SK-N-MC (cell line): ENCODE results near the gene MTMR3.

ENCODE experiments used
- EZH2 ChIP-seq: fragments of 200-600 bp; sonication (generic); IDR thresholded peaks from one replicate; pipeline ENCODE4 v1.6.1; 2017; ENCODE audit warnings: antibody characterized with exemption
- POLR2AphosphoS5 ChIP-seq: IDR thresholded peaks from 2 replicates; pipeline ENCODE4 v1.6.1; 2012; ENCODE audit warnings: mild to moderate bottlenecking, low read depth, low read length, borderline replicate concordance

DNA sequence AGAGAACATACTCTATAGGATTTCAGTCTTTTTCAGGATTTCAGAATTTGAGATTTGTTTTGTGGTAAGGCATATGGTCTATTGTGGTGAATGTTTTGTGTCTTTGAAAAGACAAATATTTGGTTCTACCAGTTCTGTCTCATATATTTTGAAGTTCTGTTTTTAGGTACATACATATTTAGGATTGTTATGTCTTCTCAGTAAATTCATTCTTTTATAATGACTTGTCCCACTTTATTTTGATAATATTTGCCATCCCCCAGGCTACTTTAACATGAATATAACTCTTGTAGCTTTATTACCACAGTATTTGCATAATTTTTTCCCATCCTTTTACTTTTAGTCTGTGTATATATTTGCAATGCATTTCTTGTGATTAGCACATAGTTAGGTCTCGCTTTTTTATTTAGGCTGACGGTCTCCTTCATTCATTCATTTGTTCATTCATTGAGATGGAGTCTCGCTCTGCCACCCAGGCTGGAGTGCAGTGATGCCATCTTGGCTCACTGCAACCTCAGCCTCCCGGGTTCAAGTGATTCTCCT lies 32.1 kb downstream of the MTMR3 start:
- TF ChIP-seq EZH2 (no peak), POLR2AphosphoS5 (no peak; the same call in 1 of the 2 replicates)
